K562 (cell line): ENCODE measurements around the gene SUB1.

Source experiments
- HDAC6 ChIP-seq: IDR thresholded peaks from 2 replicates; pipeline ENCODE4 v1.6.1; 2012; ENCODE audit warnings: low read depth, mild to moderate bottlenecking, control low read depth, inconsistent platforms, low read length, moderate library complexity
- HNRNPH1 ChIP-seq: fragments of 200-400 bp; formaldehyde crosslinking; optimal IDR thresholded peaks from 2 replicates; pipeline ENCODE3; 2017; ENCODE audit warnings: low read depth, mild to moderate bottlenecking, low read length, moderate library complexity
- JUN ChIP-seq, 2 experiments: sonication (generic) in 1 of 2; formaldehyde crosslinking in 1 of 2; IDR thresholded peaks; 2 replicates each; pipeline versions ENCODE4 v1.6.1 to v1.8.0; 2012 to 2022; ENCODE audit warnings: borderline replicate concordance in 2 of 2, mild to moderate bottlenecking in 2 of 2, improper control_type of control experiment in 1 of 2, low read depth in 1 of 2, low read length in 1 of 2, missing genetic modification reagents in 1 of 2

- no peak for TF ChIP-seq HNRNPH1
- TF ChIP-seq HDAC6: no peak
- no peak for TF ChIP-seq JUN (IDR thresholded peaks at IDR 0.05; ENCODE audit: borderline replicate concordance, low read depth, low read length)
- no peak for TF ChIP-seq JUN (CRISPR knock-in tag; IDR thresholded peaks at IDR 0.05; ENCODE audit: borderline replicate concordance)
Measured at GRCh38 chr5:32601623-32602295, 16.4 kb downstream of the SUB1 start.
